H9 (cell line): ENCODE data around the gene SCAF8. TPM values are rescaled to one million over a fixed set of nuclear protein-coding genes. Genes with fewer than 3 reads are reported as not detected.

Source experiments
- DNase-seq: peaks from one replicate; pipeline ENCODE4 v3.0.0-alpha.2; 2017
- H2AFZ ChIP-seq: one replicate; pipeline ENCODE4 v1.6.1; 2013; ENCODE audit warnings: mild to moderate bottlenecking, low read length, control low read depth, moderate library complexity
- H2AK5ac ChIP-seq: 2 replicates; pipeline ENCODE4 v1.6.1; 2013; ENCODE audit warnings: low read length, control low read depth, mixed read lengths; ENCODE audit not compliant: insufficient read length
- H2BK120ac ChIP-seq: one replicate; pipeline ENCODE4 v1.6.1; 2013; ENCODE audit warnings: low read depth, mild to moderate bottlenecking, low read length, control low read depth, inconsistent platforms; ENCODE audit not compliant: poor library complexity, severe bottlenecking
- H2BK12ac ChIP-seq: 2 replicates; pipeline ENCODE4 v1.6.1; 2013; ENCODE audit warnings: low read length, control low read depth, mixed read lengths, low read depth; ENCODE audit not compliant: insufficient read length
- H2BK15ac ChIP-seq: 2 replicates; pipeline ENCODE4 v1.6.1; 2013; ENCODE audit warnings: low read depth, low read length, control low read depth
- H2BK20ac ChIP-seq: one replicate; pipeline ENCODE4 v1.6.1; 2013; ENCODE audit warnings: low read depth, mild to moderate bottlenecking, low read length, control low read depth, inconsistent platforms; ENCODE audit not compliant: poor library complexity, severe bottlenecking
- H2BK5ac ChIP-seq: 2 replicates; pipeline ENCODE4 v1.6.1; 2013; ENCODE audit warnings: low read length, control low read depth, mixed read lengths; ENCODE audit not compliant: insufficient read length
- H3K14ac ChIP-seq: 2 replicates; pipeline ENCODE4 v1.6.1; 2013; ENCODE audit warnings: low read length, control low read depth; ENCODE audit not compliant: insufficient read depth
- H3K18ac ChIP-seq: 2 replicates; pipeline ENCODE4 v1.6.1; 2013; ENCODE audit warnings: low read depth, mild to moderate bottlenecking, mixed read lengths, low read length, control low read depth; ENCODE audit not compliant: insufficient read length
- H3K23ac ChIP-seq: 2 replicates; pipeline ENCODE4 v1.6.1; 2013; ENCODE audit warnings: low read length, control low read depth, mixed read lengths, low read depth; ENCODE audit not compliant: insufficient read length
- H3K23me2 ChIP-seq: 2 replicates; pipeline ENCODE4 v1.6.1; 2013; ENCODE audit warnings: low read depth, mild to moderate bottlenecking, mixed read lengths, low read length, control low read depth; ENCODE audit not compliant: insufficient read length, poor library complexity, severe bottlenecking
- H3K27ac ChIP-seq: 2 replicates; pipeline ENCODE4 v1.5.1; 2013; ENCODE audit warnings: low read length, control low read depth, mixed read lengths, low read depth; ENCODE audit not compliant: insufficient read length
- H3K27me3 ChIP-seq: 2 replicates; pipeline ENCODE4 v1.6.1; 2013; ENCODE audit warnings: low read length, control low read depth, inconsistent platforms; ENCODE audit not compliant: insufficient read depth
- H3K4ac ChIP-seq: 2 replicates; pipeline ENCODE4 v1.6.1; 2013; ENCODE audit warnings: low read depth, mild to moderate bottlenecking, control low read depth, inconsistent platforms, low read length, moderate library complexity
- H3K4me1 ChIP-seq: 2 replicates; pipeline ENCODE4 v1.6.1; 2013; ENCODE audit warnings: low read length, control low read depth, inconsistent platforms; ENCODE audit not compliant: insufficient read depth
- H3K4me2 ChIP-seq: 2 replicates; pipeline ENCODE4 v1.6.1; 2013; ENCODE audit warnings: low read length, control low read depth, mixed read lengths; ENCODE audit not compliant: insufficient read length, insufficient read depth
- H3K56ac ChIP-seq: 2 replicates; pipeline ENCODE4 v1.6.1; 2013; ENCODE audit warnings: low read depth, mild to moderate bottlenecking, mixed read lengths, low read length, control low read depth; ENCODE audit not compliant: insufficient read length
- H3K79me1 ChIP-seq: 2 replicates; pipeline ENCODE4 v1.6.1; 2013; ENCODE audit warnings: low read depth, mild to moderate bottlenecking, moderate library complexity, low read length, control low read depth, inconsistent platforms; ENCODE audit not compliant: insufficient read depth, poor library complexity, severe bottlenecking
- H3K79me2 ChIP-seq: 2 replicates; pipeline ENCODE4 v1.6.1; 2013; ENCODE audit warnings: low read length, control low read depth, inconsistent platforms; ENCODE audit not compliant: insufficient read depth
- H3K9ac ChIP-seq: 2 replicates; pipeline ENCODE4 v1.6.1; 2013; ENCODE audit warnings: low read length, control low read depth, mixed read lengths; ENCODE audit not compliant: insufficient read length; ENCODE audit errors: extremely low read depth
- H3K9me3 ChIP-seq: one replicate; pipeline ENCODE4 v1.6.1; 2013; ENCODE audit warnings: low read depth, low read length, inconsistent platforms; ENCODE audit not compliant: control insufficient read depth
- H3T11ph ChIP-seq: one replicate; pipeline ENCODE4 v1.6.1; 2013; ENCODE audit warnings: mild to moderate bottlenecking, low read length, control low read depth, inconsistent platforms
- H4K20me1 ChIP-seq: one replicate; pipeline ENCODE4 v1.6.1; 2013; ENCODE audit not compliant: control insufficient read depth, insufficient read length, insufficient read depth
- H4K5ac ChIP-seq: 2 replicates; pipeline ENCODE4 v1.6.1; 2013; ENCODE audit warnings: low read depth, mild to moderate bottlenecking, mixed read lengths, low read length, control low read depth; ENCODE audit not compliant: insufficient read length
- H4K8ac ChIP-seq: replicated peaks from 2 replicates; pipeline ENCODE4 v1.6.1; 2013; ENCODE audit warnings: low read length, control low read depth, mixed read lengths, low read depth; ENCODE audit not compliant: insufficient read length
- H4K91ac ChIP-seq: 2 replicates; pipeline ENCODE4 v1.6.1; 2013; ENCODE audit warnings: low read depth, mild to moderate bottlenecking, moderate library complexity, mixed read lengths, low read length, control low read depth; ENCODE audit not compliant: insufficient read length
- H3K27ac Mint-ChIP-seq, 3 experiments: 2 replicates in 2 of 3; 3 replicates in 1 of 3; pipeline ENCODE4 v1.8.0; 2020 to 2021; ENCODE audit warnings: mixed read lengths in 3 of 3, mild to moderate bottlenecking in 1 of 3, moderate library complexity in 1 of 3
- H3K27me3 Mint-ChIP-seq: 2 replicates; pipeline ENCODE4 v1.8.0; 2021; ENCODE audit warnings: low read depth, mild to moderate bottlenecking, moderate library complexity, mixed read lengths
- H3K36me3 Mint-ChIP-seq, 3 experiments: 2 replicates in 2 of 3; 3 replicates in 1 of 3; pipeline ENCODE4 v1.8.0; 2020 to 2021; ENCODE audit warnings: low read depth in 3 of 3, mixed read lengths in 3 of 3; ENCODE audit not compliant: insufficient read depth in 1 of 3
- H3K4me1 Mint-ChIP-seq, 2 experiments: 2 replicates each; pipeline ENCODE4 v1.8.0; 2020; ENCODE audit warnings: mixed read lengths in 2 of 2
- H3K4me3 Mint-ChIP-seq, 2 experiments: 2 replicates in 1 of 2; 3 replicates in 1 of 2; pipeline ENCODE4 v1.8.0; 2020 to 2021; ENCODE audit warnings: mild to moderate bottlenecking in 2 of 2, mixed read lengths in 2 of 2, moderate library complexity in 1 of 2
- H3K9me3 Mint-ChIP-seq, 2 experiments: 2 replicates in 1 of 2; 3 replicates in 1 of 2; pipeline ENCODE4 v1.8.0; 2020; ENCODE audit warnings: mild to moderate bottlenecking in 2 of 2, mixed read lengths in 2 of 2, moderate library complexity in 1 of 2
- CTCF ChIP-seq: fragments of 200-600 bp; sonication (generic); conservative IDR thresholded peaks from 3 replicates; pipeline ENCODE4 v1.8.0; 2021; ENCODE audit warnings: antibody characterized with exemption, mild to moderate bottlenecking
- WGBS: extraction: QIAGEN DNeasy Blood & Tissue Kit; methylation state at CpG from one replicate; pipeline ENCODE4 v1.1.7; 2013; ENCODE audit warnings: missing lambda C conversion rate, low lambda C conversion rate, mixed read lengths; ENCODE audit not compliant: insufficient read length; ENCODE audit errors: extremely low coverage; 5-methylcytosine and 5-hydroxymethylcytosine counted together
- total RNA-seq: library from RNA; stranded (reverse); gene quantifications from 2 replicates; pipeline ENCODE4 v1.2.1, GENCODE V29; 2021

SCAF8 gene
- total RNA-seq, 1 experiment from 2014 or later: 78.5 TPM

- H3K27ac ChIP-seq: no peak overlapping the region
- H3K9ac ChIP-seq: no peak overlapping the region
- Mint-ChIP-seq H3K4me1 (peaks cover 15 to 18% of the 10 kb centered on the region in 2 experiments), H3K4me3 (no peak overlapping the region), H3K36me3 (no peaks in the 10 kb centered on the region), H3K27me3 (no peaks in the 10 kb centered on the region; the same call in 1 of the 2 replicates), H3K9me3 (0 out of 5 replicates have a peak, but pooled peaks cover 0 to 2% of the 10 kb centered on the region in 2 experiments), H3K27ac (no peak overlapping the region; a peak in 1 of 7 replicates)
- no peak overlapping the region for H2BK20ac ChIP-seq
- TF ChIP-seq CTCF: no peak
- H3K4me1 ChIP-seq: no peaks in the 10 kb centered on the region
- H2AFZ ChIP-seq: no peak overlapping the region
- H4K5ac ChIP-seq: no peak overlapping the region
- no peak overlapping the region for H3K14ac ChIP-seq
- H3K56ac ChIP-seq: no peak overlapping the region
- H4K8ac ChIP-seq: no peak overlapping the region
- H2BK5ac ChIP-seq: no peak overlapping the region
- H3K4ac ChIP-seq: no peak overlapping the region
- no peak overlapping the region for H2BK15ac ChIP-seq
- no peak overlapping the region for H3T11ph ChIP-seq
- H3K79me1 ChIP-seq: no peaks in the 10 kb centered on the region
- H4K20me1 ChIP-seq: no peaks in the 10 kb centered on the region
- no peak overlapping the region for H3K18ac ChIP-seq
- no peaks in the 10 kb centered on the region for H3K79me2 ChIP-seq
- H3K23ac ChIP-seq: no peak overlapping the region
- no peak overlapping the region for H2AK5ac ChIP-seq
- H2BK120ac ChIP-seq: no peak overlapping the region
- H3K27me3 ChIP-seq: no peaks in the 10 kb centered on the region
- WGBS: no CpG with 5 or more reads among the region's 8 CpGs
- no peak overlapping the region for H4K91ac ChIP-seq
- no peak overlapping the region for H2BK12ac ChIP-seq
- H3K23me2 ChIP-seq: no peaks in the 10 kb centered on the region
- DNase-seq: no peak
- H3K9me3 ChIP-seq: no peaks in the 10 kb centered on the region
- no peak overlapping the region for H3K4me2 ChIP-seq
Observed at GRCh38 chr6:154705471-154706113, 27.6 kb upstream of the SCAF8 start.
